Measurements from ENCODE around the gene ODAD3. TPM values are rescaled to one million over a fixed set of nuclear protein-coding genes. Genes with fewer than 3 reads are reported as not detected.
A peak's percentile ranks its signal among the peaks of the same experiment; 100 is the strongest.

The ODAD3 gene
- total and polyA plus RNA-seq, 12 donors, result 0.17 to 2.2 (median 0.37) TPM; not detected in 1

DNA sequence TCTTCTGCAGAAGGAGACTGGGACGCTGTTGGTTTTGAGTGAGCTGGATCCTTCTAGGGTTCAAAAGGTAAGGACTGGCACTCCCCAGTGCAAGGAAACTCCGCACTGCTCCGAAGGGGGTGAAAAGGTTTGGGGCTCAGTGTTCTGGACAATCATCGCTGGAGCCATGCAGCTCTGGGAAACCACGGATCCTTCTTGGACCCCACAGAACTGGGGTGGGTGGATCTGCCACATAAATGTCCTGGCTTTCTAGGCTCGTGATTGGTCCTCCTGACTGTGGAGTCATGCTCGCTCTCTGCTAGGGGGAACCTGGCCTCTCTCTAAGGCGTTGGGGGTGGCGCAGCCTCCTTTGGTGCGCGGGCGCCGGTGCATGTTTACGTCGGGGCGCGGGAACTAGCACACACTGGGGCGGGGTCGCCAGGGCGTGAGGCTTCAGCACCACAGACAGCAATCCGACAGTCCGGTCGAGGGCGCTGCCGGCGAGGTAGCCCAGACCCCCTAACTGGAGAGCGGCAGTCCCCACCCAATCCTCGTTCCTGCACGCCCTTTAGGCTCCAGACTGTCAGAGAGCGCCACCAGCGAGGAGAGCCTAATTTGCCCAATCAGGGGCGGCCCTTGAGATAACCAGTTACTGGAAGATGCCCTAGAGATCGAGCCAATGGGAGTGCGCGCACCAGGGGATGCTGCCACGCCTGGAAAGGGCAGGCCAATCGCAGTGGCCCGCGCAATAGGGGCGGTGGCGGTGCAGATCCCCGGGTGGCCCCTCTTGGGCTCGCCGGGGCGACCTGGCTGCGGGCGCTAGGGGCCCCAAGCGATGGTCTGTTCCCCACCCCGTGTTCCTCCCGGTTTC is 46.8 kb upstream of the ODAD3 start:
- Histone ChIP-seq H3K9me3 (no peaks in the 10 kb centered on the region), H3K36me3 (peaks cover 0 to 18% (median 4%) of the 10 kb centered on the region in 9 donors), H3K27ac (peak overlapping the region in 1 of 10 donors; percentile 14), H3K4me1 (peaks cover 10 to 46% (median 35%) of the 10 kb centered on the region in 9 donors), H3K27me3 (peaks cover 5 to 63% (median 52%) of the 10 kb centered on the region in 7 donors), H3K4me3 (peak overlapping the region; percentile 6 to 50 (median 40))
- peak; percentile 63 to 87 (median 78) for ATAC-seq
- intact Hi-C loops (cut with DNase I), result loop anchor here in 8 of 10 donors (1.0 to 10.0 kb wide), 6 partner anchors 24 to 194 kb away; partner anchors contain the start of genes TSPAN16 (in 3 of the 8), EPOR (in 1 of the 8), ODAD3 (in 1 of the 8) and PRKCSH (in 1 of the 8)
- DNase-seq, result peak; percentile 54 to 70
- whole genome bisulfite sequencing, 2 donors, result 4 to 5% methylated on average over 50 of the region's 50 CpGs
- TF ChIP-seq, protein P1, sequence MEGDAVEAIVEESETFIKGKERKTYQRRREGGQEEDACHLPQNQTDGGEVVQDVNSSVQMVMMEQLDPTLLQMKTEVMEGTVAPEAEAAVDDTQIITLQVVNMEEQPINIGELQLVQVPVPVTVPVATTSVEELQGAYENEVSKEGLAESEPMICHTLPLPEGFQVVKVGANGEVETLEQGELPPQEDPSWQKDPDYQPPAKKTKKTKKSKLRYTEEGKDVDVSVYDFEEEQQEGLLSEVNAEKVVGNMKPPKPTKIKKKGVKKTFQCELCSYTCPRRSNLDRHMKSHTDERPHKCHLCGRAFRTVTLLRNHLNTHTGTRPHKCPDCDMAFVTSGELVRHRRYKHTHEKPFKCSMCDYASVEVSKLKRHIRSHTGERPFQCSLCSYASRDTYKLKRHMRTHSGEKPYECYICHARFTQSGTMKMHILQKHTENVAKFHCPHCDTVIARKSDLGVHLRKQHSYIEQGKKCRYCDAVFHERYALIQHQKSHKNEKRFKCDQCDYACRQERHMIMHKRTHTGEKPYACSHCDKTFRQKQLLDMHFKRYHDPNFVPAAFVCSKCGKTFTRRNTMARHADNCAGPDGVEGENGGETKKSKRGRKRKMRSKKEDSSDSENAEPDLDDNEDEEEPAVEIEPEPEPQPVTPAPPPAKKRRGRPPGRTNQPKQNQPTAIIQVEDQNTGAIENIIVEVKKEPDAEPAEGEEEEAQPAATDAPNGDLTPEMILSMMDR (IDR thresholded peaks at IDR 0.05), result peak in 1 of 9 donors; percentile 9

- intact Hi-C loops (cut with DNase I), result loop anchor here in 7 of 10 donors (5.0 to 10.0 kb wide), 4 partner anchors 99 to 194 kb away; partner anchors contain the start of genes TSPAN16 (in 3 of the 7) and EPOR (in 1 of the 7)
- H3K27ac ChIP-seq, result no peak within 1 kb of the TSS
- ATAC-seq (no peak), DNase-seq (no peak)
- TF ChIP-seq, protein P1 (IDR thresholded peaks at IDR 0.05), result no peak
- no peaks in the 10 kb centered on the region for H3K9me3 ChIP-seq
- 12 to 15% methylated on average over 35 to 75 of the region's 77 CpGs for WGBS, 2 donors
- peaks cover 0 to 12% (median 3%) of the 10 kb centered on the region in 9 donors for H3K36me3 ChIP-seq
- peaks cover 5 to 63% (median 52%) of the 10 kb centered on the region in 7 donors for H3K27me3 ChIP-seq
- peak within 1 kb of the TSS in 9 of 10 donors; percentile 9 to 50 (median 37) for H3K4me3 ChIP-seq
- H3K4me1 ChIP-seq, result peaks cover 10 to 46% (median 35%) of the 10 kb centered on the region in 9 donors
Measured at GRCh38 chr19:11480715-11481533, 46.0 kb upstream of the ODAD3 start, which contains the start of gene ELAVL3. ELAVL3 (minus strand) TSS chr19:11481046; CDS start chr19:11480608, 438 bp downstream.

DNA sequence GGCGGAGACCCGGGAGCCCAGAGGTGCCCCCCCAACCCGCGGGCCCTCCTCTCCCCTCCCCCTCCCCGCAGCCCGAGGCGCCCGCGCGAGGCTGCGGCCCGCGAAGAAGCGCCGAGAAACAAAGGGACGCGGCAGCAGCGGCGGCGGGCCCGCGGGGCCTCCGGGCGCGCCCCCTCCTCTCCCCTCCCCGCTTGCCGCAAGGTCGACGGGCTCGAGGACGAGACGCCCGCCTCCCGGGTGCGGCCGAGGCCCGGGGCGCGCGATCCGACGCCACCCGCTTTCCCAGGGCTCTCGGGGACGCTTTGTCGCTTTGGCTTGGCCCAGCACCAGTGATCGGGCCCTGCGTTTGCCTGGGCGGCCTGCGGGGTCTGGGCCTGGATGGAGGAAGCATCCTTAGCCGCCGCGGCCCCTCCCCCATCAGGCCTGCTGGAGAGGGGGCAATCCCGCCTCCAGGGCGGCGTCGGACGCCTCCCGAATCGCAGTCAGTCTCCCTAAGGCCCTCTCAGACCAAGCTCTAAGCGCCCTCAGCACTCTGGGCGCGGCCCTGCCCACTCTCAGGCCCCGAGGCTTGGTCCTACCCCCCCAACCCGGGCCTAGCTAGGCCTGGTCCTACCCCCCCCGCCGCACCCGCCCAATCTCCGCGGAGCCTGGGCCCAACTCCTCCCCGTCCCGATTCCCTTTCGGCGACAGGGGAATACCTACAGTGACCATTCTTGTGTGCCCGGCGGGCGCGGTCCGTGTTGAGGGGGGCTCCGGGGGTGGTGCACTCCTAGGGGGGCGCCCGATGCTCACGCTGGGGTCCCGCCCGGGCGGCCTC is 45.2 kb upstream of the ODAD3 start:
- H3K27ac ChIP-seq, result no peak overlapping the region
- intact Hi-C loops (cut with DNase I), result loop anchor here in 7 of 10 donors (5.0 to 10.0 kb wide), 4 partner anchors 98 to 193 kb away; partner anchors contain the start of genes TSPAN16 (in 3 of the 7) and EPOR (in 1 of the 7)
- DNase-seq, result no peak
- H3K9me3 ChIP-seq, result no peaks in the 10 kb centered on the region
- no peak for ATAC-seq
- WGBS, 2 donors, result 5 to 10% methylated on average over 57 to 84 of the region's 86 CpGs
- TF ChIP-seq, protein P1 (IDR thresholded peaks at IDR 0.05), result no peak
- H3K4me1 ChIP-seq, result peaks cover 10 to 46% (median 35%) of the 10 kb centered on the region in 9 donors
- H3K36me3 ChIP-seq, result peaks cover 0 to 12% (median 3%) of the 10 kb centered on the region in 9 donors
- H3K4me3 ChIP-seq, result peak overlapping the region in 9 of 10 donors; percentile 9 to 44 (median 25)
- peaks cover 5 to 63% (median 52%) of the 10 kb centered on the region in 7 donors for H3K27me3 ChIP-seq

All from heart right ventricle (tissue), 16 donors.